ENCODE data around the gene TASP1. TPM values are rescaled to one million over a fixed set of nuclear protein-coding genes. Genes with fewer than 3 reads are reported as not detected.

TASP1 gene
- total and polyA plus RNA-seq, 10 of the 15 experiments (the other 5 are each of a cell fraction or from before 2014, with no cell fraction given), result 7.4 to 17.8 (median 10.5) TPM

- Histone ChIP-seq H3K27ac (ENCODE audit: control insufficient read depth, insufficient read depth) (no peak overlapping the region), H3K4me2 (ENCODE audit: control insufficient read depth, insufficient read depth) (no peak overlapping the region), H3K9me3 (replicated peaks; ENCODE audit: control insufficient read depth, insufficient read depth, low read length) (no peaks in the 10 kb centered on the region; the same call in 2 of the 3 replicates), H3K79me2 (ENCODE audit: control insufficient read depth, insufficient read depth, low read length) (no peaks in the 10 kb centered on the region), H2AFZ (ENCODE audit: control insufficient read depth, low read depth, low read length) (no peak overlapping the region), H3K4me1 (ENCODE audit: control insufficient read depth, insufficient read depth, low read length) (peaks cover 1% of the 10 kb centered on the region), H3K9ac (ENCODE audit: control insufficient read depth, insufficient read depth, low read length) (no peak overlapping the region), H3K4me3 (no peak overlapping the region), H3K36me3 (ENCODE audit: control insufficient read depth in 2 of 2, insufficient read depth in 2 of 2, low read length in 1 of 2) (no peaks in the 10 kb centered on the region), H4K20me1 (ENCODE audit: control insufficient read depth, insufficient read depth) (no peaks in the 10 kb centered on the region), H3K27me3 (replicated peaks in 1 of 2; ENCODE audit: control insufficient read depth in 2 of 2, insufficient read depth in 2 of 2, low read length in 1 of 2) (no peaks in the 10 kb centered on the region)
- in situ Hi-C loops (cut with MboI) (no loop called here), intact Hi-C loops (cut with micrococcal nuclease; ENCODE audit: unreplicated experiment) (no loop called here)
- FAIRE-seq, result no peak
- WGBS (ENCODE audit: insufficient coverage, insufficient replicate concordance, low lambda C conversion rate, missing lambda C conversion rate), result 100% methylated on average over 1 of the region's 1 CpG
- RAD21 ChIA-PET (ENCODE audit: unreplicated experiment), result no interaction called here
- POLR2A ChIA-PET, result no interaction called here
- no peak for ATAC-seq
- CTCF ChIA-PET, result interaction anchor here (1.4 to 2.3 kb wide), 3 partner anchors 13 to 93 kb away, joined by 3 to 10 read pairs (median 5); no protein-coding TSS in a partner anchor
- SMC1A ChIA-PET (ENCODE audit: uncharacterized antibody, unreplicated experiment), result interaction anchor here (0.7 to 1.4 kb wide), 2 partner anchors 10 to 38 kb away, joined by 3 read pairs; no protein-coding TSS in a partner anchor
- DNase-seq (ENCODE audit: low read depth, low spot score), result no peak
- no TSS peak for BruUV-seq (replicated peaks)
- TF ChIP-seq, protein P1, sequence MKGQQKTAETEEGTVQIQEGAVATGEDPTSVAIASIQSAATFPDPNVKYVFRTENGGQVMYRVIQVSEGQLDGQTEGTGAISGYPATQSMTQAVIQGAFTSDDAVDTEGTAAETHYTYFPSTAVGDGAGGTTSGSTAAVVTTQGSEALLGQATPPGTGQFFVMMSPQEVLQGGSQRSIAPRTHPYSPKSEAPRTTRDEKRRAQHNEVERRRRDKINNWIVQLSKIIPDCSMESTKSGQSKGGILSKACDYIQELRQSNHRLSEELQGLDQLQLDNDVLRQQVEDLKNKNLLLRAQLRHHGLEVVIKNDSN (IDR thresholded peaks at IDR 0.05; ENCODE audit: borderline replicate concordance, extremely low read length, insufficient read depth, low read depth, low read length), result no peak
- TF ChIP-seq RCOR1 (conservative IDR thresholded peaks at IDR 0.05; ENCODE audit: low read depth, low read length) (no peak), PBX3 (IDR thresholded peaks at IDR 0.05; ENCODE audit: insufficient replicate concordance, low read depth, low read length) (no peak), PRDM15 (CRISPR knock-in tag; IDR thresholded peaks at IDR 0.05) (no peak), MTA3 (IDR thresholded peaks at IDR 0.05; ENCODE audit: borderline replicate concordance, low read length) (no peak), MEF2A (IDR thresholded peaks at IDR 0.05; ENCODE audit: insufficient read depth, low read depth, low read length) (no peak), ETV6 (conservative IDR thresholded peaks at IDR 0.05 in 1 of 2, IDR thresholded peaks at IDR 0.05 in 1 of 2; ENCODE audit: borderline replicate concordance in 1 of 2, low read depth in 1 of 2) (no peak)
- TF ChIP-seq, protein P2, sequence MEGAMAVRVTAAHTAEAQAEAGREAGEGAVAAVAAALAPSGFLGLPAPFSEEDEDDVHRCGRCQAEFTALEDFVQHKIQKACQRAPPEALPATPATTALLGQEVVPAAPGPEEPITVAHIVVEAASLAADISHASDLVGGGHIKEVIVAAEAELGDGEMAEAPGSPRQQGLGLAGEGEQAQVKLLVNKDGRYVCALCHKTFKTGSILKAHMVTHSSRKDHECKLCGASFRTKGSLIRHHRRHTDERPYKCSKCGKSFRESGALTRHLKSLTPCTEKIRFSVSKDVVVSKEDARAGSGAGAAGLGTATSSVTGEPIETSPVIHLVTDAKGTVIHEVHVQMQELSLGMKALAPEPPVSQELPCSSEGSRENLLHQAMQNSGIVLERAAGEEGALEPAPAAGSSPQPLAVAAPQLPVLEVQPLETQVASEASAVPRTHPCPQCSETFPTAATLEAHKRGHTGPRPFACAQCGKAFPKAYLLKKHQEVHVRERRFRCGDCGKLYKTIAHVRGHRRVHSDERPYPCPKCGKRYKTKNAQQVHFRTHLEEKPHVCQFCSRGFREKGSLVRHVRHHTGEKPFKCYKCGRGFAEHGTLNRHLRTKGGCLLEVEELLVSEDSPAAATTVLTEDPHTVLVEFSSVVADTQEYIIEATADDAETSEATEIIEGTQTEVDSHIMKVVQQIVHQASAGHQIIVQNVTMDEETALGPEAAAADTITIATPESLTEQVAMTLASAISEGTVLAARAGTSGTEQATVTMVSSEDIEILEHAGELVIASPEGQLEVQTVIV (IDR thresholded peaks at IDR 0.05; ENCODE audit: borderline replicate concordance, partially characterized antibody), result no peak
- TF ChIP-seq, protein P3, sequence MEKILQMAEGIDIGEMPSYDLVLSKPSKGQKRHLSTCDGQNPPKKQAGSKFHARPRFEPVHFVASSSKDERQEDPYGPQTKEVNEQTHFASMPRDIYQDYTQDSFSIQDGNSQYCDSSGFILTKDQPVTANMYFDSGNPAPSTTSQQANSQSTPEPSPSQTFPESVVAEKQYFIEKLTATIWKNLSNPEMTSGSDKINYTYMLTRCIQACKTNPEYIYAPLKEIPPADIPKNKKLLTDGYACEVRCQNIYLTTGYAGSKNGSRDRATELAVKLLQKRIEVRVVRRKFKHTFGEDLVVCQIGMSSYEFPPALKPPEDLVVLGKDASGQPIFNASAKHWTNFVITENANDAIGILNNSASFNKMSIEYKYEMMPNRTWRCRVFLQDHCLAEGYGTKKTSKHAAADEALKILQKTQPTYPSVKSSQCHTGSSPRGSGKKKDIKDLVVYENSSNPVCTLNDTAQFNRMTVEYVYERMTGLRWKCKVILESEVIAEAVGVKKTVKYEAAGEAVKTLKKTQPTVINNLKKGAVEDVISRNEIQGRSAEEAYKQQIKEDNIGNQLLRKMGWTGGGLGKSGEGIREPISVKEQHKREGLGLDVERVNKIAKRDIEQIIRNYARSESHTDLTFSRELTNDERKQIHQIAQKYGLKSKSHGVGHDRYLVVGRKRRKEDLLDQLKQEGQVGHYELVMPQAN (conservative IDR thresholded peaks at IDR 0.05), result no peak
Observed at GRCh38 chr20:13678944-13679343, 40.2 kb upstream of the TASP1 start.

All from GM12878 (cell line).